Kidney glomerular epithelial cell (primary cell): ENCODE results near the gene PPP4R1.
A peak's percentile ranks its signal among the peaks of the same experiment; 100 is the strongest.
"Not testable (repeated sequence)": the region's sequence is repeated elsewhere in the genome, so short reads cannot be mapped to it uniquely, and the experiment has no call there.

Source experiments
- DNase-seq: peaks from one replicate; lab custom pipeline; 2025; lab: John Stamatoyannopoulos, UW

Gene PPP4R1

DNA sequence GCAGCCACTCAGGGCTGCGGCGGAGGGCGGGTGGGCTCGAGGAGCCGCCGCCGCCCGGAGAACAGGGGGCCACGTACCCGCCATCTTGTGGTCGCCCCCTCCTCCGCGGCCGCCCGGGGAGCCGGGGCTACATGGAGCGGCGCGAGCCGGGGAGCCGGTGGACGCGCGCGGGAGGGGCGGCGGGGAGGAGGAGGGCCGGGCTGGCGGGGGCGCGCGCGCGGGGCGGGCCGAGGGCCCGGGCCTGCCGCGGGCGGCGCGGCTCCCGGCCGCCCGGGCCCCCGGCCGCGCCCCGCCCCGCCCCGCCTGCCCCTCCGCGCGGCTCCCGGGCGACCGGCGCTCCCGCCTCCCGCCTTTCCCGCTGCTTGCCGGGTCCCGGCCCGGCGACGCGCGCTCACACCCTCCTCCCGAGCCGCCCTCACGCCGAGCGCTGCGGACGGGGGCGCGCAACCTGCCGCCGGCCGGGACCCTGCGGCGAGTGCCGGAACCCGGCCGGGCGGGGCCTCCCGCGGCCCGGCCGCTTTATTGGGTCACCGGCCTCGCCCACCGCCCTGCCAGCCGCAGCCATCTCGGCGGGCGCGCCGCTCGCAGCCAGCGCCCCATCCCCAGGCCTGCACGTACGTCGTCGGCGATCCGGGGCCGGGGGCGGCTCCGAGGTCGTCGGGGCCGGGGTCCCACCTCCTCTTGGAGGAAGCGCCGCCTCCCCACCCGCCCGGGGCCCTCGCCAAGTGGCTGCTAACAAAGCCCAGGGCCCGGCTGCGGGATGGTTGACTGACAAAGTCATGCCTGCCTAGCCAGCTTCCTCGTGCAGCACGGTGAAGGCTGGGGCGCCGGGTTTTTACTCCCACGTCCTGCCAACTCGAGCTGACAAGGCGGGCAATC, at the start of gene PPP4R1:
PPP4R1 (minus strand) TSS at position 159 of the 879 bp plus-strand sequence; CDS start at position 84, 75 bp downstream.
- peak; percentile 85 for DNase-seq

GRCh38 chr18:9663377-9663776, 49.0 kb upstream of the PPP4R1 start:
- no peak for DNase-seq

DNA sequence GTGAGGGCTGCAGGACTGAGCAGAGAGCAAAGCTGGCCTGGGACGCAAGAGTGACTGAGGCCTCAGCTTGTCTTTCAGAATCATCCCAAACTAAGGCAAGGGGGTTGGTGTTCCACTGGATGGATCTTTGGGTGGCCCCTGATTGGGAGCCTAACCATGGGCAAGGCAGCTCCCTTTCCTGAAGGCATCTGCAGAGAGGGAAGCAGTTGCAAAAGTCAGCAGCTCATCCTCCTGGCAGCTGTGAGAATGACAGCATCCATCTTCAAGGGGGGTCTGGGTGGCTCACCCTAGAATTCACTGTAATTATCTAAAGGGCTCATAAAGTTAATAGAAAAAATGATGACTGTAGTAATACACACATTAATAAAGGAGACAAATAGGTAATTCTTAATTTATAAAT, 47.2 kb upstream of the PPP4R1 start:
- no peak for DNase-seq

GRCh38 chr18:9659499-9660375, 45.4 kb upstream of the PPP4R1 start:
- no peak for DNase-seq

- DNase-seq = no peak
Measured at GRCh38 chr18:9658087-9658641, 43.8 kb upstream of the PPP4R1 start.

- no peak for DNase-seq
Measured at GRCh38 chr18:9655232-9655767, 40.9 kb upstream of the PPP4R1 start.

DNA sequence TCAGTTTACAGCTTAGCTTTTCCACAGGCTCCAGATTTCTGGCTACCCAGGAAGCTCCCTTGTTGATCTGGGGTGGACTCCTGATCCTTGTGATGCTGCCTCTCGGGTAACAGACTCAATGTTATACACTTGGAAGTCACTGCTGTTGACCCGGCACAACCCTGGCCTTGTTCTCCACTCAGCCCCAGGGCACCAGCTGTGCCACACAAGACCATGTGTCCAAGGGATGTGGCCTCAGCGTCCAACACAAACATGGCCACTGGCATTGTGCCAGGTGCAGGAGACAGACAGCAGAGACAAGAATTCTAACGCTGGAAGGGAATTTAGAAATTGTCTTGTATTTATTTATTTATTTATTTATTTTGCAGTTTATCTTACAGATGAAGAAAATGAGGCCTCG, 39.0 kb upstream of the PPP4R1 start:
- DNase-seq = no peak

- no peak for DNase-seq
Measured at GRCh38 chr18:9649164-9649540, 34.8 kb upstream of the PPP4R1 start.

- DNase-seq = peak; percentile 49
Measured at GRCh38 chr18:9648431-9649163, 34.2 kb upstream of the PPP4R1 start.

DNA sequence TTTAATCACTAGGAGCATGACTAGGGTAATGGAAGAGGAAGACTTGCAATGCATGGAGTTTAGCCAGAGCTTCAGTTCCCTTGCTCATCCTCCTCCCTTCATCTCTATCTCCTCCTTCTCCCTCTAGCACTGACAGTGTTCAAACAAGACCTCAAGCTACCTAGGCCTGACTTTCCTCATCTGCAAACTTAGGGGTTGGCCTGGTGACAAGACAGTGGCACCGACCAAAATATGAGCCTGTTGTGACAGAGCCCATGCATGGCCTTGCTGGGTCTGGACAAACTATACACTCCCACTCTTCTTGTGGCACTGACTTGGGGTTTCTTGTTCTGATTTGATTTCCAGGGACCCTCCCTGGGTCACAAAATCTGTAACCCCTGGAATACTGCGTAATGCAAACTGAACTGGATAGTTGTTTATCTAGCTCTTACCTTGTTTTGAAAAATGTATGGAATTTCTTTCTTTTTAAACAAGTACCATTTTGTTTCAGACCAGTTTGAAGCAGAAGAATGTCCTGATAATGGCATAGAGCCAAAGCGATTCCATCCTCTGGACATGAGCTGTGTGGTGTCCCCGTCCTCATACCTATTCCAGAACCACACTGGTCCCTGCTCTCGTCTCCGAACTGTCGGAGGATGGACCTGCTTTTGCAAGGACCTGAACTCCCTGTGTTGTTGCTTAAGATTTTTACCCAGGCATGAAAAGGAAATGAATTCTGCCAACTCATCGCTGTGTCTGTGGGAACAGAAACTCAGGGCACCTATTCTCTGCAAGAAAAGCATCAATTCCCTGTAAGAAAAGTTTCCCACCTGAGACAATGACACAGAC, 33.4 kb upstream of the PPP4R1 start:
- no peak for DNase-seq

DNA sequence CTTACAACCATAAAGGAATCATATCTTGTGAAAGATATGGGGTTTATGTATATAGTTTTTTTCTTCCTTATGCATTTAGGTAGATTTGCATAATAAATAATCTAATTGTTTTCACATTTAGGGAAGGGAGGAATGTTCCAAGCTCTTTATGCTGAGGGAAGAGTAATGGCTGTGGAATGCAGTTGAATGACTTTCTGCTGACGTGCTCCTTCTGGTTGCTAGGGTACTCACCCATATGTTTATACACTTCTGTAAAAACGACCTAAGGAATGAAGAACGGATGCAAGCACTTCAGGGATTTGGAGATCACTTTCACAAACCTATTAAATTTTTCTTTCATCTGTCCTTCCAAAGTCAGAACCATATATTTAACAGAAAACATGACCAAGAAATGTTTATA, 29.2 kb upstream of the PPP4R1 start:
- DNase-seq = peak; percentile 97

DNA sequence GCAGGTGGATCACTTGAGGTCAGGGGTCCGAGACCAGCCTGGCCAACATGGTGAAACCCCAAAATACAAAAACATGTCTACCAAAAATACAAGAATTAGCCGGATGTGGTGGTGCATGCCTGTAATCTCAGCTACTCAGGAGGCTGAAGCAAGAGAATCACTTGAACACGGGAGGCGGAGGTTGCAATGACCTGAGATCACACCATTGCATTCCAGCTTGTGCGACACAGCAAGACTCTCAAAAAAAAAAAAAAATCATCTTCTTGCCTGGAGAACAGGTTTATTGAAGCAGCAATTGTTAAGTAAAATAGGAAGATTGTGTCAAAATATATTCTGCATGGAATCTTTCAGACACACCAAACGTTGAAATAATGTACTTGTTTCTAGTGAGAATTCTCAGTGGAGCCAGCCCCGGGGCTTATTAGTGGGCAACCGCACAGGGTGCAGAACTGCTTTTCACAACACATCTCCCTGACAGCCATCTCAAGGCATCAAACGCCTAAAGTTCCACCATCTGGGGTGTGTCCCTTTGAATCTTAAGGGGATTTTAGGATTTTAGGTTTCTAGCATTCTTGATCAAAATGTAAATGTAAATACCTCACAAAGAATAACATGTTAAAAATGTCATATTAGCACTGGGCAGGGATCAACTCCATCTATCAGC, 28.6 kb upstream of the PPP4R1 start:
- DNase-seq = no peak

DNA sequence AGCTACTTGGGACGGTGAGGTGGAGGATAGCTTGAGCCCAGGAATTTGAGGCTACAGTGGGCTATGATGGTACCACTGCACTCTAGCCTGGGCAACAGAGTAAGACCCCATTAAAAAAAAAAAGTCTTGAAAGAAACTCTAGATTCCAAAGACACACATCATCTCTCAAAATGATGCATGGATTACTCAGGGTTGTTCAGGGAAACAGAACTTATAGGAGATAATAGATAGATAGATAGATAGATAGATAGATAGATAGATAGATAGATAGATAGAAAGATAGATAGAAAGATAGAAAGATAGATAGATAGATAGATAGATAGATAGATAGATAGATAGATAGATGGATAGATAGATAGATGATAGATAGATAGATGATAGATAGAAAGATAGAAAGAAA, 26.7 kb upstream of the PPP4R1 start:
- not testable (repeated sequence) for DNase-seq

DNA sequence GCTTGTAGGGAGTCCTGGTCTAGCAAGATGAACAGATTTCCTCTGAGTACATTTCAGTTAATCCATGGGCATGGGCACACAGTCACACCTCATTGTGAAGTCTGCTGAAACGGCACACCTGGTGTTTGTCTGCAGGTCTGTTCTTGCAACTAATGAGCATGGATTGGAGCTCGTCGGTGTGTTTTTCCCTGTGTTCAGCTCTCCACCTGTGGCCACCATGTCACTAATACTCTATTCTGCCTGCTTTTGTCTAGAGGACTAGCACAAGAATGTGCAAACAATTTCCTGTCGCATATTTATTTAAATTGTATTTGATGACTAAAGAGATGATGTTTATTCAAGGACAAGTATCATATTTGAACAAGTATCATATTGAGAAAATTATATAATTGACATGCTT, 24.5 kb upstream of the PPP4R1 start:
- no peak for DNase-seq

GRCh38 chr18:9637036-9637767, 22.8 kb upstream of the PPP4R1 start:
- no peak for DNase-seq

DNA sequence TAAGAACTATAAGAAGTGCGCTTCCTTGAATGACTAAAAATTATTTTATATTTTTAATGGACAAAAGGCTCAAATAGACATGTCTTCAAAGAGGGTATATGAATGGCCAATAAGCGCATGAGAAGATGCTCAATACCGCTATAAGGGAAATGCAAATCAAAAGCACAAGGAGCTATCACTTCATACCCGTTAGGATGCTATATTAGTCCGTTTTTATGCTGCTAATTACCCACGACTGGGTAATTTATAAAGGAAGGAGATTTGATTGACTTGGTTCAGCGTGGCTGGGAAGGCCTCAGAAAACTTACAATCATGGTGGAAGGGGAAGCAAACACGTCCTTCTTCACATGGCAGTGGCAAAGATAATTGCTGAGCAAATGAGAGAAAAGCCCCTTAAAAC, 20.5 kb upstream of the PPP4R1 start:
- no peak for DNase-seq

- peak; percentile 74 for DNase-seq
Measured at GRCh38 chr18:9631814-9632496, 17.6 kb upstream of the PPP4R1 start.

GRCh38 chr18:9630444-9630843, 16.1 kb upstream of the PPP4R1 start:
- no peak for DNase-seq

DNA sequence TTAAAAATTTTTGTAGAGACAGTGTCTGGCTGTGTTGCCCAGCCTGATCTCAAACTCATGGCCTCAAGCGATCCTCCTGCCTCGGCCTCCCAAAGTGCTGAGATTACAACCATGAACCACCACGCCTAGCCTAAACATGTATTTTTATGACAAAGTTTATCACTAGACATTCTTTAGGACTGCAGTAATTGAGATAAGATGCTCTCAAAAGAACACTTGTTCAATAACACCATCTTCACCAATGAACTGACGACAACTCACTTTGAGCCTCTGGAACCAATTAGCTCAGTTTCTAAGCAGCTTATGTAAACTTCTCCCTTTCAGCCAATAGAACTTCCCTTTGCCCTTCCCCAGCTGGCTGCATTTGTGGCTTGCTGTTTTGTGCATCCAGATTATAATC, 15.3 kb upstream of the PPP4R1 start:
- no peak for DNase-seq
